Testis (tissue), 3 donors: ENCODE measurements around the gene SLC24A3. TPM values are rescaled to one million over a fixed set of nuclear protein-coding genes. Genes with fewer than 3 reads are reported as not detected.
A peak's percentile ranks its signal among the peaks of the same experiment; 100 is the strongest.

Experiments
- DNase-seq: peaks from one replicate; pipeline ENCODE4 v3.0.0-alpha.2; 2019
- H3K27ac ChIP-seq, 2 donors: fragments of 200-600 bp; sonication (generic); one replicate each; pipeline ENCODE4 v1.5.1; 2019
- H3K27me3 ChIP-seq: fragments of 200-600 bp; sonication (generic); one replicate; pipeline ENCODE4 v1.5.1; 2019
- H3K36me3 ChIP-seq: fragments of 200-600 bp; sonication (generic); one replicate; pipeline ENCODE4 v1.5.1; 2017; ENCODE audit warnings: low read depth; ENCODE audit errors: missing control alignments
- H3K4me1 ChIP-seq: fragments of 200-600 bp; sonication (generic); one replicate; pipeline ENCODE4 v1.5.1; 2019
- H3K4me3 ChIP-seq, 2 donors: fragments of 200-600 bp; sonication (generic); one replicate each; pipeline ENCODE4 v1.5.1; 2017 to 2019
- H3K9me3 ChIP-seq: fragments of 200-600 bp; sonication (generic); one replicate; pipeline ENCODE4 v1.5.1; 2017
- POLR2A ChIP-seq: fragments of 450-650 bp; IDR thresholded peaks from one replicate; pipeline ENCODE4 v1.6.1; 2017; ENCODE audit warnings: antibody characterized with exemption, mild to moderate bottlenecking, moderate library complexity
- WGBS, 2 donors: methylation state at CpG; one replicate each; pipeline ENCODE4 v1.1.5; 2018; 5-methylcytosine and 5-hydroxymethylcytosine counted together
- intact Hi-C: fragments of 100-400 bp; cut with DNase I; formaldehyde crosslinking; loops from one replicate; pipeline ENCODE4 v1.15.1; 2023; ENCODE audit warnings: low total_unique reads
- polyA plus RNA-seq: library from polyadenylated mRNA; stranded (reverse); fragments of 350-450 nt; fragmentation: Illumina TruSeq; extraction: RNeasy Lipid Tissue Mini Kit (QIAGEN cat#74804); gene quantifications from one replicate; pipeline ENCODE4 v1.2.3, GENCODE V29; 2014; ENCODE audit warnings: low read depth, low replicate concordance; ENCODE audit not compliant: insufficient read depth
- total RNA-seq, 2 donors: library from RNA; depleted of rRNA; stranded (reverse); fragments of >200 nt; gene quantifications; one replicate each; pipeline ENCODE4 v1.2.3, GENCODE V29; 2016
- TF ChIP-seq, protein P1 (sequence below), 3 experiments: fragments of 450-650 bp in 2 of 3; fragments of 200-600 bp in 1 of 3; sonication (generic) in 1 of 3; IDR thresholded peaks; one replicate each; pipeline ENCODE4 v1.5.1; 2016 to 2019; ENCODE audit warnings: antibody characterized with exemption in 3 of 3, mild to moderate bottlenecking in 2 of 3, moderate library complexity in 1 of 3

Gene SLC24A3
- total and polyA plus RNA-seq, 3 donors from 2014 or later: 2.4 to 4.5 (median 3.8) TPM

DNA sequence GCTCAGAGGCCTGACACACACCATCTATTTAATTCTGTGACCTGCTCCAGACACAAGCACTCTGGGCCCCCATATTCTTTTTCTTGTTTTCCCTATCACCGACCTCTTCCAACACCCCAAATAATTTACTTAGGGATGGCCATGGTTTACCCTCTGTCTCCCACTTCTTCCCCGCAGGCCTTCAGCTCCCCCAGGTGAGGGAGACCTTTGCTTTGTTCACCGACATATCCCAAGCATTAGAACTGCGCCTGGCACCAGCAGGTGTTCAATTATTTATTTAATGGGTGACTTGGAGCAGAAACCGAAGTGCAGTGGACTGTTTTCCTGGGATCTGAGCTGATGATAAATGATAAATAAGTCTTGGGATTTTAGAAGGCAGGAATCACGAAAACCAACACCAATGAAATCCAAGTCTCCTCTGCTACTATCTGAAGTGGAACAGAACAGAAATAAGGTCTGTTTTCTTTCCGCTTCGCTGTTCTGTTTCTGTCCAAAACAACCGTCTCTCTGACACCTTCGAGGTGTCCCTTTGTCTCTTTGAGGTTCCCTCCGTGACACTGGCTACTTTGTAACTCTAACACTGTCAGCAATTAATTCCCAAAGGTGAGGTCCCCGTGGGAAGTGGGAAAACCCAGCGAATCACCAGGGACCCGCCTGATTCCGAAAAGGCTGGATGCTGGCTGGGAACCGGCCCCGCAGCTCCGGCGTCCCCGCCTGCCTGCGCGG, 544.5 kb downstream of the SLC24A3 start:
- Histone ChIP-seq H3K4me3 (peak overlapping the region; percentile 72 to 92), H3K27me3 (no peaks in the 10 kb centered on the region), H3K9me3 (no peaks in the 10 kb centered on the region), H3K27ac (peak overlapping the region; percentile 85 to 86), H3K4me1 (peaks cover 17% of the 10 kb centered on the region), H3K36me3 (no peaks in the 10 kb centered on the region)
- intact Hi-C loops: no loop called here
- WGBS, 2 donors: 16 to 20% methylated on average over 17 to 22 of the region's 22 CpGs
- TF ChIP-seq POLR2A: no peak
- TF ChIP-seq, protein P1, sequence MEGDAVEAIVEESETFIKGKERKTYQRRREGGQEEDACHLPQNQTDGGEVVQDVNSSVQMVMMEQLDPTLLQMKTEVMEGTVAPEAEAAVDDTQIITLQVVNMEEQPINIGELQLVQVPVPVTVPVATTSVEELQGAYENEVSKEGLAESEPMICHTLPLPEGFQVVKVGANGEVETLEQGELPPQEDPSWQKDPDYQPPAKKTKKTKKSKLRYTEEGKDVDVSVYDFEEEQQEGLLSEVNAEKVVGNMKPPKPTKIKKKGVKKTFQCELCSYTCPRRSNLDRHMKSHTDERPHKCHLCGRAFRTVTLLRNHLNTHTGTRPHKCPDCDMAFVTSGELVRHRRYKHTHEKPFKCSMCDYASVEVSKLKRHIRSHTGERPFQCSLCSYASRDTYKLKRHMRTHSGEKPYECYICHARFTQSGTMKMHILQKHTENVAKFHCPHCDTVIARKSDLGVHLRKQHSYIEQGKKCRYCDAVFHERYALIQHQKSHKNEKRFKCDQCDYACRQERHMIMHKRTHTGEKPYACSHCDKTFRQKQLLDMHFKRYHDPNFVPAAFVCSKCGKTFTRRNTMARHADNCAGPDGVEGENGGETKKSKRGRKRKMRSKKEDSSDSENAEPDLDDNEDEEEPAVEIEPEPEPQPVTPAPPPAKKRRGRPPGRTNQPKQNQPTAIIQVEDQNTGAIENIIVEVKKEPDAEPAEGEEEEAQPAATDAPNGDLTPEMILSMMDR (IDR thresholded peaks at IDR 0.05): no peak
- DNase-seq: no peak

DNA sequence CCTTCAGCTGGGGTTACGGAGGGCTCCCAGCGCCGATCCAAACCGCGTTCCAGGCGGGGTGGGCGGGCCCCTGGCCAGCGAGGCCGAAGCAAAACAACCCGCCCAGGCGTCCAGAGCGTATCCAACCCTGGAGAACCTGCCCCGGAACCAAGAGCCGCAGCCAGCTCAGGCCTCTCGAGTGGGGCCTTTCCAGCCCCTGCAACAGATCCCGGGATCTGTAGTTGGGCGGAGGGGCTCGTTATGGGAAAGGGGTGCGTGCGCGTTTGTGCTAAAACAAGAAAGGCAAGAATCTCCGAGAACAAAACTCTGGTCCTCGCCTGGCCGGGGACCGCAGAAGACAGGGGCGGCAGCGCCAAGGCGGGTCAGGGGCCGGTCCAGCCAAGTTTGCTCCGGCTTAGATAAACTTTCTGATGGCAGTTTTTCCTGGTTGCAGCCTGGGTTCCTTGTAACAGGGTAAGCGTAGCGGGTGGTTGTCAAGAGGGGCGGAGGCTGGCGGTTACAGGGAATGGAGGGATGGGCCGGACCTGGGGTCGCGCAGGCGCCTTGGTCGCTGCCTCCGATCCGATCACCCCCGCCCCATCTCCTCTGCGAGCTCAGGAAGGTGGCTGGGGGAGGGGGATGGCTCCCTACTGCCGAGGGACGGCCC, 545.2 kb downstream of the SLC24A3 start:
- WGBS, 2 donors: 1% methylated on average over 27 to 45 of the region's 45 CpGs
- H3K27ac ChIP-seq: peak overlapping the region; percentile 85 to 86
- peaks cover 17% of the 10 kb centered on the region for H3K4me1 ChIP-seq
- no peak for TF ChIP-seq POLR2A
- TF ChIP-seq, protein P1 (IDR thresholded peaks at IDR 0.05): no peak
- no peaks in the 10 kb centered on the region for H3K9me3 ChIP-seq
- H3K4me3 ChIP-seq: peak overlapping the region; percentile 72 to 92
- peak; percentile 87 for DNase-seq
- H3K36me3 ChIP-seq: no peaks in the 10 kb centered on the region
- no peaks in the 10 kb centered on the region for H3K27me3 ChIP-seq
- intact Hi-C loops: no loop called here

DNA sequence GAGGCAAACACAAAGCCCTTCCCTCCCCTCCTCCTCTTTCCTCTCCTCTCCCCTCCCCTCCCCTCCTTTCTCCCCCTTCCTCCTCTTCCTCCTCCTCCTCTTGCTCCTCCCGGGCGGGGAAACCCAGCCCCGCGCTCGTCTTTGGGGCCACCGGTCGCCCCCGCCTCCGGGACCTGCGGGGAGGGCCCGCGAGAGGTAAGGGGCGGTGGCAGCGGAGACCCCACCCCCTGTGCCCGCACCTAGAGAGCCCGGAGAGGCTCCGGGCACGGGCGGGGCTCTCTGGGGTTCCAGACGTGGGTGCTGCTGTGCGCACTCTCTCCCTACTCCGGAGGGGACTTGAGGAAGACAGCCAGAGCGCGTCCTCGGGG, 545.7 kb downstream of the SLC24A3 start, which contains the start of gene RIN2:
Gene RIN2, plus strand, starts transcription at position 126 of the 368 bp plus-strand sequence. CDS start 131,344 bp downstream, outside the sequence.
- no peak for TF ChIP-seq POLR2A
- TF ChIP-seq, protein P1 (IDR thresholded peaks at IDR 0.05): no peak
- no peaks in the 10 kb centered on the region for H3K9me3 ChIP-seq
- 0 to 1% methylated on average over 3 to 25 of the region's 25 CpGs for WGBS, 2 donors

DNA sequence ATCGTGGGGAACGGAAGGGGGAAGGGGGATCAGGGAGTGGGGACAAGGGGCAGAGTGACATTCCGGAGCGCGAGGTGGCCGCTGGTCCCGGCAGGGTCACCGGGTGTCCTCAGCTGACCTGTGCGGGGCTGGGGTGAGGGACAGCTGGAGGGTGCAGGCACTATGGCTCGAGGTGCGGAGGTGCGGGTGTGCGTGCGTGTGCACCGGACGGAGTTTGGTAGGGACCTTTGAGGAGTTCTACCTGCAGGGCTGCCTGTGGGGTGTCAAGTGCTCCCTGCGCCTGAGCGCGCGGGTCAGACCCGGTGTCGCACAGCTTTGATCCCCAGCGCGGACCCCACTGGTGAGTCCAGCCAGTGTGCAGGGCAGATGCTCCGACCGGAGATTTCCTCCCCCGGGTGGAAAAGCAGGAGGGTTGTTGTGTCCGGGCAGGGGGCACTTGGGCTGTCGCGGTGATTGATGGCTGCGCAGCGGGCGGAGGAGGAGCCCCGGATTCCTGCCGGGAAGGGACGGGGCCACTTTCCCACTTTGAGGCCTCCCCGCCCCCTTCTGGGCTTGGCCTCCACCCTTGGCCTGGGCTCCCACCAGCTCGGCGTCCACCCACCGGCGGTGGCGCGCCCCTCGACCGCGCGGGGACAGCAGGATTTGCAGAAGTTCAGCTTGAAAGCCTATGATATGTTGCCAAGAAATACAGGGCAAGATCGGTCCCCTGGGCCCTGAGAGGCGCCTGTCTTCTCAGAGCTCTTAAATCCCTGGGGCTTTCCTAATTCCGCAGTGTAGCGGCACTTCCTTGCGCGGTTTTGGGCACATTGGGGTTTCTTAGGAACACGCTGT, 546.3 kb downstream of the SLC24A3 start:
- WGBS, 2 donors: 0% methylated on average over 7 to 54 of the region's 54 CpGs
- Histone ChIP-seq H3K4me1 (peaks cover 17% of the 10 kb centered on the region), H3K36me3 (no peaks in the 10 kb centered on the region), H3K9me3 (no peaks in the 10 kb centered on the region), H3K4me3 (peak overlapping the region; percentile 72 to 92), H3K27me3 (no peaks in the 10 kb centered on the region), H3K27ac (peak overlapping the region; percentile 85 to 86)
- peak; percentile 37 for DNase-seq
- intact Hi-C loops: no loop called here
- TF ChIP-seq, protein P1 (IDR thresholded peaks at IDR 0.05): no peak
- no peak for TF ChIP-seq POLR2A

More for the DNA sequence above, 545.7 kb downstream of the SLC24A3 start, which contains the start of gene RIN2:
- intact Hi-C loops: no loop called here
- H3K4me1 ChIP-seq: peaks cover 17% of the 10 kb centered on the region
- no peaks in the 10 kb centered on the region for H3K27me3 ChIP-seq
- H3K36me3 ChIP-seq: no peaks in the 10 kb centered on the region
- peak within 1 kb of the TSS; percentile 72 to 92 for H3K4me3 ChIP-seq
- DNase-seq: peak; percentile 34
- peak within 1 kb of the TSS; percentile 85 to 86 for H3K27ac ChIP-seq
